GM18511 (cell line): ENCODE results near the gene ESRRA.

ENCODE experiments used
- ATAC-seq: cut with Tn5 transposase; IDR thresholded peaks from one replicate; pipeline ENCODE4 v1.9.1; 2021; ENCODE audit warnings: mild to moderate bottlenecking, moderate library complexity; ENCODE audit not compliant: unreplicated experiment

ESRRA gene

DNA sequence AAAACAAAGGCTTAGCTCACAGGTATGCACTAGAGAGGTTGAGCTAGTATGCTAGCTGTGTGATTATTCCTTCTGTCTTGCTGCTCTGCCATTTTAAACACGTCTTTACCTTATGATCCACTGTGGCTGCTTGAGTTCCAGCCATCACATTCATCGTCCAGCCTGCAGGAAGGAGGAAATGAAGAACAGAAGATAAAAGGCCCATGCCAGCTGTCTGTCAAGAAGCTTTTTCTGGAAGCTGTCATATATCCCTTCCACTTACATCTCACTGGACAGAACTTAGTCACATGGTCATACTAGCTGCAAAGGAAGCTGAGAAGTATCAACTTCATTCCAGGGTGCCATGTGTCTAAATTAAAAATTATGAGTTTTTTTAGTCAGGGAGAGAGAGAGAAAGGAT, 22.1 kb downstream of the ESRRA start:
- ATAC-seq = no peak

DNA sequence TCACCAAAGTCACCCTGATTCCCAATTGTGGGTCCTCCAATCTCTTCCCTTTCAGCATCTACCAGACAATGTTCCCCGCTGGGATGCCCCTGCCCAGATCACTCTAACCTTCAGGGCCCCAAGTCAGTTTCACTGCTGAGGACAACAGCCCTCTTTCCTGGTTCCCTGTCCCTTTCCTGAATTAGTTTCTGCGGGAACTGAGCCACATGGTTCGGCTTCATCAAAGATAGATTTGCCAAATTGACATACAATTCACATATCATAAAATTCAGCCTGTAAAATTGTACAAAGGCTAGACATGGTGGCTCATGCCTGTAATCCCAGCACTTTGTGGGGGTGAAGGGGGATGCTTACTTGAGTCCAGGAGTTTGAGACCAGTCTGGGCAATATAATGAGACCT, 22.7 kb downstream of the ESRRA start:
- no peak for ATAC-seq

DNA sequence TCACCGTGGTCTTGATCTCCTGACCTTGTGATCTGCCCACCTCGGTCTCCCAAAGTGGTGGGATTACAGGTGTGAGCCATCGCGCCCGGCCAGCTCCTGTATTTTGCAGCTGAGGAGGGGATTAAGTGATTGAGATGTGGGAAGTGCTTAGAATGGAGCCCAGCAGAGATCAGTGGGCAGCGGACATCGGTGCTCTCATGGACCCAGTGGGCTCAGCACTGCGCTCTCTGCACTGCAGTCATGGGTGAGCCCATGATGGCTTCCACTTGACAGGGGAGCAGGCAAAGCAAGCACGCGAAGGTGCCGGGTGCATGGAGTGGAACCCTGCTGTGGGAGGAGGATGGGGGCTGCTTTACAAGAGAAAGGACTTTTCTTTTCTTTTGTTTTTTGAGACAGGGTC, 25.6 kb downstream of the ESRRA start:
- no peak for ATAC-seq

DNA sequence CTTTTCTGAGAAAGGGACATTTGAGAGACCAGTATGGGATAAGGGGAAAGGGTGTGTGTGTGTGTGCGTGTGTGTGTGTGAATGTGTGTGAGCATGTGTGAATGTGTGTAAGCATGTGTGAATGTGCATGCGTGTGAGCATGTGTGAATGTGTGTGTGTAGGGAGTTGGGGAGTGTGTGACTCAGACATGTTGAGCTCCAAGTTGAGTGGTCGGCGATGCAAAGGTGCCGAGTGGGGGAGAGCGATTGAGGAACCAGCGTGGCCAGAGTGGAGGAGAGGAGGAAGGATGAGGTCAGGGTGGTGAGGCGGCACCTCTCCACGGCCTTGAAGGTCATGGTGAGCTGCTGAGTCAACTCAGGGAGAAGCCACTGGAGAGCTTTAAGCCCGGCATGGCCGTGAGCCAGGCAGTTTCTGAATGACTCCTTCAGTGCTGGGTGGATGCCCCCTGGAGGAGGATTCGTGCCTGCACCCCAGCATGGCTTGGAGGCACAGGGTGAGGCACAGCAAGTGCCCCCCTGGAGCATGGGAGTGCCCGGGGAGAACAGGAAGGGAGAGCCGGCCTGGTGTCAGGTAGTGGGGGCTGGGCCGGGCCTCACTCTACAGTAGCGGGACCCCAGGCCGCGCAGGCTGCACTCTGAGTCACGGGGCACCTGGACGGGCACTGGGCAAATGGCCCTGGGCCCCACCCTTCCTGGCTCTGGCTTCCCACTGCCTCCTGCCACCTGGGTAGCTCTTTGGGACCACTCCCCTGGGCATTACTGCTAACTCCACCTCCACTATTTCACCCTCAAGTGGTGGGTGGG, 26.4 kb downstream of the ESRRA start:
- ATAC-seq = peak; percentile 59

DNA sequence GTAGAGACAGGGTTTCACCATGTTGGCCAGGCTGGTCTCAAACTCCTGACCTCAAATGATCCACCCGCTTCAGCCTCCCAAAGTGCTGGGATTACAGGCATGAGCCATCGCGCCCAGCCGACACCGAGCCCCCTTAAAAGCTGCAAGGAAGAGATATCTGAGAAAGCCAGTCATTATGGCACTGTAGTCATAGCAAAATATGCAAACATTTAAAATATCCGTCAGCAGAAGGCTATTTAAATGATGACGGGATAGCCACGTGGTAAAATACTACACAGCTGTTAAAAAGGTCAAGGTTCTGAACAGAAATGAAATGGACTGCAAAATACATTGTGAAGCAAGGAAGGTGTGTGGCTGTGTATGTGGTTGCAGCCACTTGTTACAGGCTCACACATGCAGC, 28.2 kb downstream of the ESRRA start:
- ATAC-seq = no peak

DNA sequence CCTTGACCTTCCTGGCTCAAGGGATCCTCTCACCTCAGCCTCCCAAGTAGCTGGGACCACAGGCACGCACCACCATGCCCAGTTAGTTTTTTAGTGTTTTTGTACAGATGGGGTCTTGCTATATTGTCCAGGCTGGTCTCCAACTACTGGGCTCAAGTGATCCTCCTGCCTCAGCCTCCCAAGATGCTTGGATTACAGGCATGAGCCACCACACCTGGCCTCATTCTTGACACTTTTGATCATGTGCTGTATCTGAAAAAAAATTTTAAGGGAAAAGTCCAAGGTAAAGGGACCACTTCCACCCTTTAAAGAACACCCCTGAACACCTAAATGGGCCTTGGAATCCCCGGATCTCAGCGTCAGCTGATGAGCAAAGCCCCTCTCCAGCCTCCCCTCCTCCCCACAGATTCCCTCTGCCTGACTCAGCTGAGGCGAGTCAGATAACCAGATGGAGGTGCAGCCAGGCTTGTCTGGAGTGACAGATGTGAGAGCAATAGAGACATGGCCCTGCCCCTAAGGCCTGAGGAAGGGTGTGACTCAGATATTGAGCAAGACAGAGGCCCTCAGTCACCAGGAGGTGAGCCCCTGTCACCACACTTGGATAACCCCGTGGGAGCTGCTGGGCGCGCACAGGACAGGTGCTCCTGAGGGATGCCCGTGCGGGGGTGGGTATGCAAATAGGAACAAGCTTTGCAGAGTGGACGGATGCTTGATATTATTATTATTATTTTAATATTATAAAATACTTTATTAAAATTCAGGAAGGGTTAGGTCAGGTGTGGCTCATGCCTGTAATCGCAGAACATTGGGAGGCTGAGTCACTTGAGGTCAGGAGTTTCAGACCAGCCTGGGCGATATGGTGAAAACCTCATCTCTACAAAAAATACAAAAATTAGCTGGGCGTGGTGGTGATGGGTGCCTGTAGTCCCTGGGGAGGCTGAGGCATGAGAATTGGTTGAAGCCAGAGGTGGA, 29.7 kb downstream of the ESRRA start:
- ATAC-seq = peak; percentile 81

DNA sequence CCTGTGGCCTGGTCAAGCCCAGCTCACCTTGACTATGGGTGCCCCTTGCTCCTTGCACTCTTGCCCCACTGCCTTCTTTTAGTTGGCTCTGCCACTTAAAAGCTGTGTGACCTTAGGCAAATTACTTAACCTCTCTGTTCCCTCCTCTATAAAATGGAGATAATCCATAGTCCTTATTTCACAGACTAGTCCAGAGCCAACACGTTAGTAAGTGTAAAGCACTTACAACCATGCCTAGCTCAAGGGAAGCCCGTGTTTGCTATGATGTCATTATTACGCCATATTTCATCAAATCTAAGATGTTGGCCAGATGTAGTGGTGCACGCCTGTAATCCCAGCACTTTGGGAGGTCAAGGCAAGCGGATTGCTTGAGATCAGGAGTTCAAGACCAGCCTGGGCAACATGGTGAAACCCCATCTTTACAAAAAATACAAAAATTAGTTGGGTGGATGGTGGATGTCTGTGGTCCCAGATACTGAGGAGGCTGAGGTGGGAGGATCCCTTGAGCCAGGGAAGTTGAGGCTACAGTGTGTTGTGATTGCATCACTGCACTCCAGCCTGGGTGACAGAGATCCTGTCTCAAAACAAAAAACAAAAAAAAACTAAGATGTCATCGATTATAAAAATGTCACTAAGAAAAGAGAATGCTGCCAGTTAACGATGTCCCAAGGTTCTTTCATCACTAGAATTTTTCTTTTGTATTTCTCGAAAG, 32.4 kb downstream of the ESRRA start:
- ATAC-seq = no peak

DNA sequence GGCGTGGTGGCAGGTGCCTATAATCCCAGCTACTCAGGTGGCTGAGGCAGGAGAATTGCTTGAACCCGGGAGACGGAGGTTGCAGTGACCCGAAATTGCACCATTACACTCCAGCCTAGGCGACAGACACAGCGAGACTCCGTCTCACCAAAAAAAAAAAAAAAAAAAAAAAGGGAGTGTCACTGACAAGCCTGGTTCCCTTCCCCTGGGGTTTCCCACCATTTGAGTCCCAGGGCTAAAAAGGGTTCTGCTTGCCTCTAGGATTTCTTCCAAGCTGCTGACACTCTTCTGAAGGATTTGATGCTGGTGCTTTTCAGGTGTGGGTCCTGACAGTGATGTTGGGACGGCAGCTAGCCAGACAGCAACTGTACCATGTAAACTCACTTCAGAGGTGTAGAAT, 33.4 kb downstream of the ESRRA start:
- ATAC-seq = no peak

DNA sequence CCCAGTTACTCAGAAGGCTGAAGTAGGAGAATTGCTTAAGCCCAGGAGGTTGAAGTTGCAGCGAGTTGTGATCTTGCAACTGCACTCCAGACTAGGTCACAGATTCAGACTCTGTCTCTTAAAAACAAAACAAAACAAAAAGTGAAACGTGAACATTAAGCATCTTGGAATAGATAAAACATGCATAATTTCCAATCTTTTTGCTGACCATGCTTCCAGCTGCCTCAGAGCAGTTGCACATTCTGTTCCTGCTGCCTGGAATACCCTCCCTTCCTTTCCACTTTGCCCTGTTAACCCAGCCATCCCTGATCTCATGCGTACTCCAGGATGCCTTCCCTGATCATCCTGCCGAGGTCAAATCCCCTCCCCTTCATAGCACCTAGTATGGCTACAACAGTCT, 34.0 kb downstream of the ESRRA start:
- no peak for ATAC-seq

DNA sequence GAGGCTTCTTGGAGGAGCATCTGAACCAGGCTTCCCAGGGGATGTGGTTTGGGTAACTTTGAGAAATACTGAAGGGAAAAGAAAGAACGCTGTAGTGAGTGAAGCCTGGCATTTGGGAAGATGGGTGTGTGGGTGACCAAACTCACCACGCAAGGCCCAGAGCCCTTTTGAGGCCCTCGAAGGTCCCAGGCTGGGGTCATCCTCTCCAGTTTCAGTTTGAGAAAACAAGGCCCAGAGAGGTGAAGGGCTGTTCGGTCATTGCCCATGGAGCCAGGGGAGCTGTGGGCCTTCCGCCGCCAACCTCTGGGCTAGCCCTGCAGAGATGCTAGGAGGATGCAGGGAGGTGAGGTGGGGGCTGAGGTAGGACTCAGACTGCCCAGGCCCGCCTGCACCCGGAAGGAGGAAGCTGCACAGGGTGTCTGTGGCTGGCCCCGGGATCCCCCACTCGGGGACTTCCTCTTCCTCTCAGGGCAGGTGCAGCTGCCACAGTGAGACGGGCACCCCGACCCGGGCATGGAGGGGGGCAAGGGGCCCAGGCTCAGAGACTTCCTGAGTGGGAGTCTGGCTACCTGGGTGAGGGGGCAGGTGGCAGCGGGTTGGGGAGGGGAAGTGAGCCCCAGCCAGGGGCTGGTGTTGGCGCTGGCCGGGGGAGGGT, 34.6 kb downstream of the ESRRA start, which contains the start of gene CCDC88B:
Gene CCDC88B, plus strand, starts transcription at position 451 of the 655 bp plus-strand sequence. Its CDS starts 63 bp downstream, at position 514.
- peak; percentile 68 for ATAC-seq

DNA sequence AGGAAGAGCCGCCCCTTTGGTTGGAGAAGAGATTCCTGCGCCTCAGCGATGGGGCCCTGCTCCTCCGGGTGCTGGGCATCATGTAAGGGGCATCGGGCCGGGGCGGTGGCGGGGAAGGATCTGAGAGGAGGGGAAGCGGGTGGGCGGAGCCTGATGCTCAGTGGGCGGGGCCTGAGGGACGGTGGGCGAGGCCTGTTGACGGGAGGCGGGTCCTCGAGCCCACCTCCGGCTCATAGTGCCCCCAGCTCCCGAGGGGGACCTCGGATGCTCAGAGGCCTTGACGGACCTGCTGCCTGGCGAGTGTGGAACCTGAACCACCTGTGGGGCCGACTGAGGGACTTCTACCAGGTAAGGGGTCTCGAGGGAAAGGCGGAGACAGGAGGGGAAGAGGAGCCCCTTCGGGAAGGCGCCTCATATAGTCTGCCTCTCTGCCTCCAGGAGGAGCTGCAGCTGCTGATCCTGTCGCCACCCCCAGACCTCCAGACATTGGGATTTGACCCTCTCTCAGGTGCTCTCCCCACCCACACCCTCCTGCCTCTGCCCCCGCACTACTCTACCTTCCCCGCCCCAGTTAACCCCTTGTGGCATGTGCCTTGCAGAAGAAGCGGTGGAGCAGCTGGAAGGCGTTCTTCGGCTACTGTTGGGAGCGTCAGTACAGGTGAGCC, 35.5 kb downstream of the ESRRA start:
- ATAC-seq = peak; percentile 40

DNA sequence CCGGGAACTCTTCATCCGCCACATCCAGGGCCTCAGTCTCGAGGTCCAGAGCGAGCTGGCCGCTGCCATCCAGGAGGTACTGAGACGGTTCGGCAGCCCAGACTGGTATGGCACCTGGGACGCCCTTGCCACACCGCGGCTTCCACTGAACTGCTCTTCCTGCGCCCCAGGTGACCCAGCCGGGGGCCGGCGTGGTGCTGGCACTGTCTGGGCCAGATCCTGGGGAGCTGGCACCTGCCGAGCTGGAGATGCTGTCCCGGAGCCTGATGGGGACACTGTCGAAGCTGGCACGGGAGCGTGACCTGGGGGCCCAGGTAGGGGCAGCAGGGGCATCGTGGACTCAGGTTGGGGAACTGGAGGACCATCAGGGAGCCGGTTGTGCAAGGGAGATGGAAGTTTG, 36.1 kb downstream of the ESRRA start:
- no peak for ATAC-seq

DNA sequence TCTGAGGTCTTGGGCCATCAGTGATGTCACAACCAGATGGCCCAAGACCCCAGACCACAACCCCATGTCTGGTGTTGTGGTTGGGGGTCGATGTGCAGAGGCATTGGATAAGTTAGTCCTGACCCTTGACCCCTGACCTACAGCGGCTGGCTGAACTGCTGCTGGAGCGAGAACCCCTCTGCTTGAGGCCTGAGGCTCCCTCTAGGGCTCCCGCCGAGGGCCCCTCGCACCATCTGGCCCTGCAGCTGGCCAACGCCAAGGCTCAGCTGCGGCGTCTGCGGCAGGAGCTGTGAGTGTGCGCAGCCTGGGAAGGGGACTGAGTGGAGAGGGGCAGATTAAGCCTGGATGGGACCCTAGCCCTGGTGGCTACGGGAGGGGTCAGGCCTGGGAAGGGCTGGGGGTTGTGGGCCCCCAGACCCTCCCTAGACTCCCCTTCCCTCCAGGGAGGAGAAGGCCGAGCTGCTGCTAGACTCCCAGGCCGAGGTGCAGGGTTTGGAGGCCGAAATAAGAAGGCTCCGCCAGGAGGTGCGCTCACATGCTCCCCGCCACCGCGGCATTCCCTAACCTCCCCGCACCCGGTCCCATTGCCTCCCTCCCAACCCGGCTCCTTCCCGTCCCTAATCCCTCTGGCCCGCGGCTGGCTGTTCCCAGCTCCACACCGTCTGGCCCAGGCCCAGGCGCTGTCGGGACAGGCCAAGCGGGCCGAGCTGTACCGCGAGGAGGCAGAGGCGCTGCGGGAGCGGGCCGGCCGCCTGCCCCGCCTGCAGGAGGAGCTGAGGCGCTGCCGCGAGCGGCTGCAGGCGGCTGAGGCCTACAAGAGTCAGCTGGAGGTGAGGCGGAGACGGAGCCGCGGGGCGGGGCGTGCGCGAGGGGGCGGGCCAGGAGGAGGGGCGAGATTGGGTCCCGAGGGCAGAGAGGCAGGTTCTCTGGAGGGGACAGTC, 36.8 kb downstream of the ESRRA start:
- ATAC-seq = no peak

DNA sequence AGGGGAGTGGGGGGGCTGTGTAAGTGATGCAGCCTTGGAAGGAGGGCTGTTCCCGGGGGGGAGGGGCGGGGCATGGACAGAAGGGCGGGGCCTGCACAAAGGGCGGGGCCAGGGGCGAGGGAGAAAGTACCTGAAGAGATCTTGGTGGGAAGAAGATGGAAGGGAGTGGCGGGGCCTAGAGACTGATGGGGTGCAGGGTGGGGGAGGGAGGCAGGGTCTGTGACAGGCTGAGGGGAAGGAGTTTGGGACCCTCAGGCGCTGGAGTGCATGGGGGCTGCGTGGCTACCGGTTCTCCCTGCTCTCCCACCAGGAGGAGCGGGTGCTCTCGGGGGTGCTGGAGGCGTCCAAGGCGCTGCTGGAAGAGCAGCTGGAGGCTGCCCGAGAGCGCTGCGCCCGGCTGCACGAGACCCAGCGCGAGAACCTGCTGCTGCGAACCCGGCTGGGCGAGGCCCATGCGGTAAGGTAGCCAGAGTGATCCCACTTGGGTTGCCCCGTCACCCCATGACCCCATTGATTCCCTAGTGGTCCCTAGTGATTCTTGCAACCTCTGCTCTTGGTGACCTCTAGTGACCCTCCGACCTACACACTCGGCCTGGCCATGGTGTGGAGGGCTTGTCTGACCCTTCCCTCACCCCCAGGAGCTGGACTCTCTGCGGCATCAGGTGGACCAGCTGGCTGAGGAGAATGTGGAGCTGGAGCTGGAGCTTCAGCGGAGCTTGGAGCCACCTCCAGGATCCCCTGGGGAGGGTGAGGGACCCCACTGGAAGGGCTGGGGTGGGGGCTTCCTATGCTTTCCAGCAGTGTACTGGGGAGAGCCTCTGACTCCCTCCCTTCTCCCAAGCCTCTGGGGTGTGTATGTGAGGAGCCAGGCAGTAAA, 37.8 kb downstream of the ESRRA start:
- no peak for ATAC-seq

DNA sequence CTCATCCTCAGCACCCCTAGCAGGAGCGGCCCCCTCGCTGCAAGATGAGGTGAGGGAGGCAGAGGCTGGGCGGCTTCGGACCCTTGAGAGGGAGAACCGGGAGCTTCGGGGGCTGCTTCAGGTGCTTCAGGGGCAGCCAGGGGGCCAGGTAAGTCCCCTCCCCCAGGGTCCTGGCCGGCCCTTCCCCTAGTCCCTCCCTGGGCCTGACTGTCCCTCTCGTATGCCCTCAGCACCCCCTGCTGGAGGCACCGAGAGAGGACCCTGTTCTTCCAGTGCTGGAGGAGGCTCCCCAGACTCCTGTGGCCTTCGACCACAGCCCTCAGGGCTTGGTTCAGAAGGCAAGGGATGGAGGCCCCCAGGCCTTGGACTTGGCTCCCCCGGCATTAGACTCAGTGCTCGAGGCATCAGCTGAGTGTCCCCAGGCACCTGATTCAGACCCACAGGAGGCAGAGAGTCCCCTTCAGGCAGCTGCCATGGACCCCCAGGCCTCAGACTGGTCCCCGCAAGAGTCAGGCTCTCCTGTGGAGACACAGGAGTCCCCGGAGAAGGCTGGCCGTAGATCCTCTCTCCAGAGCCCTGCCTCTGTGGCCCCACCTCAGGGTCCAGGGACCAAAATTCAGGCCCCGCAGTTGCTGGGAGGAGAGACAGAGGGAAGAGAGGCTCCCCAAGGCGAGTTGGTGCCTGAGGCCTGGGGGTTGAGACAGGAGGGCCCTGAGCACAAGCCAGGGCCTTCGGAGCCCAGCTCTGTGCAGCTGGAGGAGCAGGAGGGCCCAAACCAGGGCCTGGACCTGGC, 38.6 kb downstream of the ESRRA start:
- no peak for ATAC-seq

DNA sequence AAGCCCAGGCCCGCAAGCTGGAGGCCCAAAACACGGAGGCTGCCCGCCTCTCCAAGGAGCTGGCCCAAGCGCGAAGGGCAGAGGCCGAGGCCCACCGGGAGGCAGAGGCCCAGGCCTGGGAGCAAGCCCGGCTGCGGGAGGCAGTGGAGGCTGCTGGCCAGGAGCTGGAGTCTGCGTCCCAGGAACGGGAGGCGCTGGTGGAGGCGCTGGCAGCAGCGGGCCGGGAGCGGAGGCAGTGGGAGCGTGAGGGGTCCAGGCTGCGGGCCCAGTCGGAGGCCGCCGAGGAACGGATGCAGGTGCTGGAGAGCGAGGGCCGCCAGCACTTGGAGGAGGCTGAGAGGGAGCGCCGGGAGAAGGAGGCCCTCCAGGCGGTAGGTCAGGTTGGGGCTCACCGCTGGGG, 39.5 kb downstream of the ESRRA start:
- ATAC-seq = no peak

DNA sequence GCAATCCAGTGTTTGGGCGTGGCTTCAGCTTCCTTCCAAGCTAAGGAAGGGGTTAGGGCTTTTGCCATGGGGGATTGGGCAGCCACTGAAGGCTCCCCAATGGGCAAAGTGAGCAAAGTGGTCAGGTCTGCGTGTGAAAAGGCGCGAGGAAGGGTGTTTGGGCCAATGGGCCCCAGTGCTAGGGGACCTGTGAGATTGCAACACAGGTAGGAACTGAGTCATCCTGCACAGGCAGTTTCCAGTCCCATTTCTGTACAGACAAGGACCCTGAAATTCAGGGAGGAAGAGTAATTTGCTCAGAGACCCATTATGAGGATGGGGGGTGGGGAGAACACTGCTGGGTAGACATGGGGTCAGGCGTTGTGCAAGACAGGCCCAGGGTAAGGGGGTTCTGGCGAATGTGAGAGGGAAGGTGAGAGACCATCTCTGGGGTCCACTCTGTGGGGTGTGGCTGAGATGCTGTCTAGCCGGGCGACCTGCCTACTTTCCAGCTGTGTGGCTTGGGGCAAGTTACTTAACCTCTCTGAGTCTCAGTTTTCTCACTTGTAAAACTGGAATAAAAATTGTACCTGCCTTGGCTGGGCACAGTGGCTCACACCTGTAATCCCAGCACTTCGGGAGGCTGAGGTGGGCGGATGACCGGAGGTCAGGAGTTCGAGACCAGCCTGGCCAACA, 42.0 kb downstream of the ESRRA start:
- ATAC-seq = no peak
